Endothelial cell (in vitro differentiated cells): Measurements from ENCODE around the gene ECE1. TPM values are rescaled to one million over a fixed set of nuclear protein-coding genes. Genes with fewer than 3 reads are reported as not detected.

Source experiments
- DNase-seq: peaks from one replicate; pipeline ENCODE4 v3.0.0; 2021; ENCODE audit warnings: low spot score
- H3K27ac Mint-ChIP-seq: one replicate; pipeline ENCODE4 v1.8.0; 2021; ENCODE audit warnings: mixed read lengths, inconsistent platforms; ENCODE audit not compliant: unreplicated experiment
- H3K27me3 Mint-ChIP-seq: one replicate; pipeline ENCODE4 v1.8.0; 2021; ENCODE audit warnings: mild to moderate bottlenecking, moderate library complexity, mixed read lengths, inconsistent platforms; ENCODE audit not compliant: unreplicated experiment
- H3K36me3 Mint-ChIP-seq: one replicate; pipeline ENCODE4 v1.8.0; 2021; ENCODE audit warnings: mild to moderate bottlenecking, low read depth, mixed read lengths, inconsistent platforms; ENCODE audit not compliant: unreplicated experiment
- H3K4me1 Mint-ChIP-seq: one replicate; pipeline ENCODE4 v1.8.0; 2021; ENCODE audit warnings: mild to moderate bottlenecking, mixed read lengths, inconsistent platforms; ENCODE audit not compliant: unreplicated experiment
- H3K4me3 Mint-ChIP-seq: one replicate; pipeline ENCODE4 v1.8.0; 2021; ENCODE audit warnings: mild to moderate bottlenecking, mixed read lengths, inconsistent platforms; ENCODE audit not compliant: unreplicated experiment
- H3K9me3 Mint-ChIP-seq: one replicate; pipeline ENCODE4 v1.8.0; 2021; ENCODE audit warnings: mixed read lengths, inconsistent platforms; ENCODE audit not compliant: unreplicated experiment
- total RNA-seq: library from RNA; stranded (reverse); fragmentation: NEBNext Ultra II Directional; extraction: Animal tissue kit (Norgen Biotek cat#: 25700); gene quantifications from one replicate; pipeline ENCODE4 v1.2.1, GENCODE V29; 2021; ENCODE audit not compliant: unreplicated experiment
- TF ChIP-seq, protein P1 (sequence below): fragments of 200-600 bp; sonication (generic); IDR thresholded peaks from one replicate; pipeline ENCODE4 v1.5.0; 2021; ENCODE audit warnings: antibody characterized with exemption; ENCODE audit not compliant: unreplicated experiment

The ECE1 gene
- total RNA-seq, 1 donor from 2014 or later: 328 TPM

DNA sequence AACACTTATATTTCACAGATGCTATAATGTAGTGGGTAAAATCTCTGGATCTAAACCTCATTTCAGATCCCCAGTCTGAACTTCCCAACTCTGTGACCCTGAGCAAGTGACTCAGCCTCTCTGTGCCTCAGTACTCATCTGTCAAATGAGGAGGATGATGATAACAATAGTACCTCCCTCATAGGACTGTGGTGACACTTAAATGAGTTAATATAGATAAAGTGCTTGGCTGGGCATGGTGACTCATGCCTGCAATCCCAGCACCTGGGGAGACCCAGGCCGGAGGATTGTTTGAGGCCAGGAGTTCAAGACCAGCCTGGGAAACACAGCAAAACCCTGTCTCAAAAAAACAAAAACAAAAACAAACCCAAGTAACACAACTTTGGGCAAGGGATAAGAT lies 4.7 kb upstream of the ECE1 start:
- H3K27ac Mint-ChIP-seq: no peak overlapping the region
- H3K4me3 Mint-ChIP-seq: no peak overlapping the region

DNA sequence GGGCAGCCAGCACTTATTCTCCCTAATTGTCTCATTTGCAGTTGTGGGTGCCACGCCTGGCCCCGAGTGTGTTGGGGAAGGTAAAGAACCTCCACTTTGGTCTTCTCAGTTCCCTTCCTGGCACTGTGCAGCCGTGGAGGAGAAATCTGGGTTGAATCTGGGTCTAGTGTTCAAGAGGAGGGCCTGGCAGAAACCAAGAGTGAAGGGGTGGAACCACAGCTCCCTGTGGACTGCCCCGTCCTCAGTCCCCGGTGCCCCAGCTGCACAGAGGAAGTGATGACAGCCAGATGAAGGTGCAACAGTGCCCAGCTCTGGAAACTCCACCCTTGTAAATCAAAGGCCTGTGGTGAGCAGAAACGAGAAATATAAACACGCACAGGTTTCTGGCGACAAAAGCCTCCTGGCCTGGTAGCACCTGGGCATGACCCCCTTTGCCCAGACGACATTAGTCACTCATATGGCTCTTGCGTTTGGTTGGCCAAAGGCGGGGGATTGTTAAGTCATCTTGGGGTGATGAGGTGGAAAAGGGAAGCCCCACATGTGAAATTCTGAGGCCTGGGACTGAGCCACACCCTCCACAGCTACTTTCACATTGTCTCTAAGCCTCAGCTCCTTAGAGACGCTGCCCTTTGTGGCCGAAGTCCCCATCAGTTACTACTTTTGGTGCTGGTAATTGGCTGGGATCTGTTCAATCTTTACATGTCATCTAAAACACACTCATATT lies 4.2 kb upstream of the ECE1 start:
- Mint-ChIP-seq H3K27ac (no peak overlapping the region), H3K36me3 (no peaks in the 10 kb centered on the region)

More for the DNA sequence above, 4.7 kb upstream of the ECE1 start:
- peaks cover 39% of the 10 kb centered on the region for H3K4me1 Mint-ChIP-seq
- H3K9me3 Mint-ChIP-seq: no peaks in the 10 kb centered on the region
- TF ChIP-seq, protein P1, sequence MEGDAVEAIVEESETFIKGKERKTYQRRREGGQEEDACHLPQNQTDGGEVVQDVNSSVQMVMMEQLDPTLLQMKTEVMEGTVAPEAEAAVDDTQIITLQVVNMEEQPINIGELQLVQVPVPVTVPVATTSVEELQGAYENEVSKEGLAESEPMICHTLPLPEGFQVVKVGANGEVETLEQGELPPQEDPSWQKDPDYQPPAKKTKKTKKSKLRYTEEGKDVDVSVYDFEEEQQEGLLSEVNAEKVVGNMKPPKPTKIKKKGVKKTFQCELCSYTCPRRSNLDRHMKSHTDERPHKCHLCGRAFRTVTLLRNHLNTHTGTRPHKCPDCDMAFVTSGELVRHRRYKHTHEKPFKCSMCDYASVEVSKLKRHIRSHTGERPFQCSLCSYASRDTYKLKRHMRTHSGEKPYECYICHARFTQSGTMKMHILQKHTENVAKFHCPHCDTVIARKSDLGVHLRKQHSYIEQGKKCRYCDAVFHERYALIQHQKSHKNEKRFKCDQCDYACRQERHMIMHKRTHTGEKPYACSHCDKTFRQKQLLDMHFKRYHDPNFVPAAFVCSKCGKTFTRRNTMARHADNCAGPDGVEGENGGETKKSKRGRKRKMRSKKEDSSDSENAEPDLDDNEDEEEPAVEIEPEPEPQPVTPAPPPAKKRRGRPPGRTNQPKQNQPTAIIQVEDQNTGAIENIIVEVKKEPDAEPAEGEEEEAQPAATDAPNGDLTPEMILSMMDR: no peak
- H3K27me3 Mint-ChIP-seq: peaks cover 5% of the 10 kb centered on the region
- no peak for DNase-seq
- no peaks in the 10 kb centered on the region for H3K36me3 Mint-ChIP-seq

DNA sequence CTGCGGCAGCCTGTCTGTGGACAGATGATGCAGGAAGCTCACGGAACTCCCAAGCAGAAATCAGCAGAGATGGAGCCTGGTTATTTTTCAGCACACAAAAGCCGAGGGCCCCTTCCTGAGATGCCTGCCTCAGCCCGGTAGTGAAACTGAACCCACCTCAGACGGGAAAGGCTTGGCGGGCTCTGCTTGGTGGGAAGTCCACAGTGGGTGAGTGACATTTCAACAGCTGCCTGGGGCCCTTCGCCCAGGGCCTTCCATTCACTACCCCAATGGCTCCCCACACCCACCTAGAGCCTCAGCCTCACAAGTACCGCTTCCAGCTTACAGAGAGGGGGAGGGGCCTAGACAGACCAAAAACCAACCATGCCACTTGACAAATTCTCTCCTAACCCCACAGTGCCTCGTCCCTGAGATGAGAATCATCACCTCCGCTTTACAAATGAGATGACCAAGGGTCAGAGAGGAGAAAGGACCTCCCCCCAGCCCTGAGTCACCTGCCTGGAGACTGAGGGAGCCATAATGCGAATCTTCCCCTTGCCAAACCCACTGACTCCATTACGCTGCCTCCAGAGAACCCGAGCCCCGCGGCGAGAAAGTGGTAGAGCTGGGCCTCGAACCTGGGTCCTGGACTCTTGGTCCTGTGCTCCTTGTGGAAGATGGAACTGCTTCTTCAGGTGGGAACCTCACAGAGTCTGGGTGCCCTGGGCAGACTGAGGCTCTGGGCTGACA lies 3.4 kb upstream of the ECE1 start:
- Mint-ChIP-seq H3K27me3 (peaks cover 4% of the 10 kb centered on the region), H3K4me1 (peaks cover 42% of the 10 kb centered on the region), H3K4me3 (peak overlapping the region; percentile 28), H3K9me3 (no peaks in the 10 kb centered on the region), H3K36me3 (no peaks in the 10 kb centered on the region), H3K27ac (no peak overlapping the region)
- DNase-seq: no peak
- TF ChIP-seq, protein P1: no peak

More for the DNA sequence above, 4.2 kb upstream of the ECE1 start:
- TF ChIP-seq, protein P1: no peak
- Mint-ChIP-seq H3K4me1 (peaks cover 35% of the 10 kb centered on the region), H3K27me3 (peaks cover 5% of the 10 kb centered on the region), H3K9me3 (no peaks in the 10 kb centered on the region), H3K4me3 (no peak overlapping the region)
- DNase-seq: no peak

DNA sequence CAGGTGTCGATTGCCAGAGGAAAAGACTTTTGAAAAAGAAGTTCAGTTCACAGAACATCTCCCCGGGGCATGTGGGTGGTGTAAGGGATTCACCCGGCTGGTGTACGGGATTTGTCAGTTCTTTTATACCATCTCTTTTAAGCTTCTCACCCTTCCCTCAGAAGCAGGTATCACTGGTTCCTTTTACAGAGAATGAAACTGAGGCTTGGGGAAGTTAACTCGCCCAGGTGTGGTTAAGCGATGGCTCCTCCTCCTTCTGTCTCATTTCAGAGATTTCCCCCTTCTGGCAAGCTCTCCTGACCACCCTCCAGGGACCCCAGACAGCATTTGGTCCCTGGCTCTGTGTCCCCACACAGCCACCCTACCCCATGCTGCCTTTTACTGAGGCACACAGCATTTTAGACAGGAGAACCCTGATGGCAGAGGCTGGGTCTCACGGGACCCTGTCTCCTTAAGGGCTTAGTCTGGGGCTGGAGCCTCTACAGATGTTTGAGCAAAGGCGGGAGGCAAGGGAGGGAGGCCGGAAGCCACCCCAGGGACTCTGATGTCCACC lies 2.8 kb upstream of the ECE1 start:
- H3K36me3 Mint-ChIP-seq: peaks cover 4% of the 10 kb centered on the region
- peaks cover 45% of the 10 kb centered on the region for H3K4me1 Mint-ChIP-seq
- no peak overlapping the region for H3K4me3 Mint-ChIP-seq
- H3K27ac Mint-ChIP-seq: peak overlapping the region; percentile 24
- H3K27me3 Mint-ChIP-seq: peaks cover 2% of the 10 kb centered on the region
- no peak for DNase-seq
- TF ChIP-seq, protein P1: no peak
- H3K9me3 Mint-ChIP-seq: no peaks in the 10 kb centered on the region
